B cell (primary cell): Measurements from ENCODE around the gene CDKAL1. TPM values are rescaled to one million over a fixed set of nuclear protein-coding genes. Genes with fewer than 3 reads are reported as not detected.

Source experiments
- ATAC-seq: fragments of 200-7000 bp; cut with Tn5 transposase; one replicate; pipeline ENCODE4 v1.10.0; 2021; ENCODE audit warnings: low read depth, mild to moderate bottlenecking, moderate number of reproducible peaks, moderate library complexity
- CTCF ChIA-PET: fragments of 350-600 bp; sonication (Branson Sonifier 250); formaldehyde crosslinking; loops from one replicate; lab custom pipeline; 2021; ENCODE audit warnings: antibody characterized with exemption, inconsistent platforms; lab: Charles Lee
- POLR2A ChIA-PET: fragments of 350-600 bp; sonication (Branson Sonifier 250); formaldehyde crosslinking; loops from one replicate; lab custom pipeline; 2021; ENCODE audit warnings: antibody characterized with exemption; lab: Charles Lee
- DNase-seq: peaks from one replicate; pipeline ENCODE4 v3.0.0; 2013
- H2AFZ ChIP-seq: 2 replicates; pipeline ENCODE4 v1.6.1; 2012; ENCODE audit warnings: mild to moderate bottlenecking, low read depth, low read length; ENCODE audit not compliant: insufficient read depth, poor library complexity, severe bottlenecking
- H3K27ac ChIP-seq, 2 donors: 1 replicate in 1 of 2; 2 replicates in 1 of 2; pipeline ENCODE4 v1.5.1; 2012 to 2013; ENCODE audit warnings: low read length in 2 of 2, mild to moderate bottlenecking in 2 of 2, moderate library complexity in 1 of 2
- H3K27me3 ChIP-seq, 4 experiments: fragments of 200-600 bp in 1 of 4; sonication (generic) in 1 of 4; replicated peaks in 1 of 4; 1 replicate in 2 of 4; 2 replicates in 2 of 4; pipeline versions ENCODE4 v1.6.1 to v1.7.0; 2013 to 2016; ENCODE audit warnings: low read length in 3 of 4, mild to moderate bottlenecking in 2 of 4, mixed read lengths in 1 of 4, moderate library complexity in 1 of 4; ENCODE audit not compliant: insufficient read depth in 4 of 4, control insufficient read depth in 3 of 4; ENCODE audit errors: control extremely low read depth in 1 of 4
- H3K36me3 ChIP-seq, 2 experiments: replicated peaks in 1 of 2; 1 replicate in 1 of 2; 2 replicates in 1 of 2; pipeline versions ENCODE4 v1.6.1 to v1.7.1; 2013; ENCODE audit warnings: low read length in 1 of 2; ENCODE audit not compliant: insufficient read depth in 2 of 2, control insufficient read depth in 1 of 2; ENCODE audit errors: control extremely low read depth in 1 of 2, extremely low read depth in 1 of 2
- H3K4me1 ChIP-seq, 2 donors: fragments of 200-600 bp in 1 of 2; sonication (generic) in 1 of 2; 1 replicate in 1 of 2; 2 replicates in 1 of 2; pipeline versions ENCODE4 v1.5.1 to v1.6.1; 2013 to 2017; ENCODE audit warnings: low read length in 2 of 2; ENCODE audit not compliant: control insufficient read depth in 2 of 2, insufficient read depth in 2 of 2
- H3K4me2 ChIP-seq: replicated peaks from 2 replicates; pipeline ENCODE3; 2012; ENCODE audit warnings: mild to moderate bottlenecking, low read depth, low read length; ENCODE audit not compliant: poor library complexity, severe bottlenecking
- H3K4me3 ChIP-seq, 5 experiments: fragments of 200-600 bp in 1 of 5; sonication (generic) in 1 of 5; 1 replicate in 3 of 5; 2 replicates in 2 of 5; pipeline versions ENCODE4 v1.5.1 to v1.7.0; 2011 to 2016; ENCODE audit warnings: low read length in 4 of 5, mild to moderate bottlenecking in 4 of 5, low read depth in 2 of 5, control low read depth in 1 of 5, moderate library complexity in 1 of 5; ENCODE audit not compliant: insufficient read depth in 1 of 5; ENCODE audit errors: control extremely low read depth in 1 of 5, extremely low read depth in 1 of 5
- H3K79me2 ChIP-seq: fragments of 200-600 bp; sonication (generic); one replicate; pipeline ENCODE4 v1.6.0; 2016; ENCODE audit warnings: low read length; ENCODE audit not compliant: control insufficient read depth, insufficient read depth
- H3K9ac ChIP-seq: fragments of 200-600 bp; sonication (generic); 2 replicates; pipeline ENCODE4 v1.6.1; 2017; ENCODE audit warnings: mild to moderate bottlenecking, low read length, moderate library complexity
- H3K9me3 ChIP-seq, 3 donors: one replicate each; pipeline versions ENCODE4 v1.6.1 to v1.7.1; 2013; ENCODE audit warnings: low read length in 2 of 3; ENCODE audit not compliant: control insufficient read depth in 2 of 3, insufficient read depth in 1 of 3; ENCODE audit errors: control extremely low read depth in 1 of 3
- H4K20me1 ChIP-seq: 2 replicates; pipeline ENCODE4 v1.6.0; 2012; ENCODE audit warnings: mild to moderate bottlenecking, low read length; ENCODE audit not compliant: insufficient read depth, control insufficient read depth, poor library complexity, severe bottlenecking
- H3K27ac Mint-ChIP-seq: one replicate; pipeline ENCODE4 v1.8.0; 2021; ENCODE audit warnings: mixed read lengths
- H3K27me3 Mint-ChIP-seq: one replicate; pipeline ENCODE4 v1.8.0; 2021; ENCODE audit warnings: mixed read lengths
- H3K4me1 Mint-ChIP-seq: one replicate; pipeline ENCODE4 v1.8.0; 2021; ENCODE audit warnings: mixed read lengths
- H3K4me3 Mint-ChIP-seq: one replicate; pipeline ENCODE4 v1.8.0; 2021; ENCODE audit warnings: mixed read lengths
- H3K9me3 Mint-ChIP-seq: one replicate; pipeline ENCODE4 v1.8.0; 2022; ENCODE audit warnings: mixed read lengths; ENCODE audit not compliant: insufficient read depth
- CTCF ChIP-seq: fragments of 200-600 bp; IDR thresholded peaks from one replicate; pipeline ENCODE4 v1.8.0; 2022; ENCODE audit warnings: antibody characterized with exemption, mild to moderate bottlenecking
- EZH2 ChIP-seq: IDR thresholded peaks from 2 replicates; pipeline ENCODE4 v1.6.1; 2012; ENCODE audit warnings: borderline replicate concordance, low read depth, mild to moderate bottlenecking, moderate library complexity, low read length; ENCODE audit not compliant: insufficient read depth, poor library complexity, severe bottlenecking
- WGBS: methylation state at CpG from one replicate; pipeline ENCODE4 v1.1.5; 2013; ENCODE audit warnings: missing lambda C conversion rate; ENCODE audit not compliant: insufficient coverage; 5-methylcytosine and 5-hydroxymethylcytosine counted together
- intact Hi-C: fragments of 100-400 bp; cut with micrococcal nuclease; formaldehyde crosslinking; loops from one replicate; pipeline ENCODE4 v1.10.0; 2022
- polyA plus RNA-seq: library from polyadenylated mRNA; depleted of rRNA; stranded (reverse); fragments of >200 nt; gene quantifications from 2 replicates; pipeline ENCODE4 v1.2.3, GENCODE V29; 2012
- total RNA-seq, 2 donors: library from RNA; stranded (reverse); fragments of 120-200 nt in 1 of 2; gene quantifications; 1 replicate in 1 of 2; 2 replicates in 1 of 2; pipeline versions ENCODE4 v1.2.3 to v1.2.4, GENCODE V29; 2013 to 2022

The CDKAL1 gene
- total and polyA plus RNA-seq, 2 donors (not counting 1 experiment from before 2014, with no cell fraction given): 6.1 to 33.3 TPM

- ChIA-PET CTCF (no interaction called here), POLR2A (no interaction called here)
- Histone ChIP-seq H3K9ac (no peak overlapping the region), H3K4me3 (no peak overlapping the region), H2AFZ (no peak overlapping the region), H3K9me3 (peaks cover 0 to 7% (median 6%) of the 10 kb centered on the region in 3 donors), H3K4me1 (no peaks in the 10 kb centered on the region), H3K4me2 (no peak overlapping the region), H3K27ac (no peak overlapping the region), H4K20me1 (no peaks in the 10 kb centered on the region), H3K27me3 (no peaks in the 10 kb centered on the region), H3K79me2 (no peaks in the 10 kb centered on the region), H3K36me3 (no peaks in the 10 kb centered on the region)
- H3K27me3 Mint-ChIP-seq: no peaks in the 10 kb centered on the region
- no peak overlapping the region for H3K27ac Mint-ChIP-seq
- no peak for DNase-seq
- no peaks in the 10 kb centered on the region for H3K4me1 Mint-ChIP-seq
- no peak overlapping the region for H3K4me3 Mint-ChIP-seq
- TF ChIP-seq CTCF (no peak), EZH2 (no peak)
- 100% methylated on average over 1 of the region's 1 CpG for WGBS
- intact Hi-C loops: no loop called here
- H3K9me3 Mint-ChIP-seq: peaks cover 3% of the 10 kb centered on the region
- no peak for ATAC-seq
Observed at GRCh38 chr6:20943922-20944321, 409.7 kb downstream of the CDKAL1 start.

- H3K9me3 ChIP-seq: peaks cover 0 to 7% (median 6%) of the 10 kb centered on the region in 3 donors
- H3K79me2 ChIP-seq: no peaks in the 10 kb centered on the region
- H3K27me3 ChIP-seq: no peaks in the 10 kb centered on the region
- no peaks in the 10 kb centered on the region for H3K27me3 Mint-ChIP-seq
- H2AFZ ChIP-seq: no peak overlapping the region
- H3K4me2 ChIP-seq: no peak overlapping the region
- H3K27ac Mint-ChIP-seq: no peak overlapping the region
- H3K9ac ChIP-seq: no peak overlapping the region
- no peak for TF ChIP-seq EZH2
- TF ChIP-seq CTCF: no peak
- no peaks in the 10 kb centered on the region for H3K4me1 Mint-ChIP-seq
- CTCF ChIA-PET: no interaction called here
- WGBS: 83% methylated on average over 1 of the region's 1 CpG
- no peaks in the 10 kb centered on the region for H3K4me1 ChIP-seq
- DNase-seq (no peak), ATAC-seq (no peak)
- H3K4me3 Mint-ChIP-seq: no peak overlapping the region
- H3K9me3 Mint-ChIP-seq: peaks cover 3% of the 10 kb centered on the region
- no peaks in the 10 kb centered on the region for H4K20me1 ChIP-seq
- no peaks in the 10 kb centered on the region for H3K36me3 ChIP-seq
- no peak overlapping the region for H3K4me3 ChIP-seq
- intact Hi-C loops: no loop called here
- POLR2A ChIA-PET: no interaction called here
- H3K27ac ChIP-seq: no peak overlapping the region
Observed at GRCh38 chr6:20946022-20946421, 411.8 kb downstream of the CDKAL1 start.
